ENCODE results near the gene SERPINA4.

Gene SERPINA4

GRCh38 chr14:94615823-94616570, 54.8 kb downstream of the SERPINA4 start:
- DNase-seq (ENCODE audit: low read depth in 3 of 3): no peak

GRCh38 chr14:94617366-94617941, 56.2 kb downstream of the SERPINA4 start:
- no peak for DNase-seq (ENCODE audit: low read depth in 3 of 3)

GRCh38 chr14:94617988-94618822, 57.0 kb downstream of the SERPINA4 start:
- no peak for DNase-seq (ENCODE audit: low read depth in 3 of 3)

- DNase-seq (ENCODE audit: low read depth in 3 of 3): no peak
Measured at GRCh38 chr14:94619297-94619696, 58.1 kb downstream of the SERPINA4 start.

All from stimulated activated CD4-positive, alpha-beta T cell treated with anti-CD3 and anti-CD28 coated beads, TNF-alpha, amount 100 ng/mL, for 48 hours (primary cell).